ENCODE results near the gene CCDC157. TPM values are rescaled to one million over a fixed set of nuclear protein-coding genes. Genes with fewer than 3 reads are reported as not detected.
"Not testable (repeated sequence)": the region's sequence is repeated elsewhere in the genome, so short reads cannot be mapped to it uniquely, and the experiment has no call there.

CCDC157 gene
- total and polyA plus RNA-seq, 11 donors: 0.42 to 1.7 (median 1.1) TPM

DNA sequence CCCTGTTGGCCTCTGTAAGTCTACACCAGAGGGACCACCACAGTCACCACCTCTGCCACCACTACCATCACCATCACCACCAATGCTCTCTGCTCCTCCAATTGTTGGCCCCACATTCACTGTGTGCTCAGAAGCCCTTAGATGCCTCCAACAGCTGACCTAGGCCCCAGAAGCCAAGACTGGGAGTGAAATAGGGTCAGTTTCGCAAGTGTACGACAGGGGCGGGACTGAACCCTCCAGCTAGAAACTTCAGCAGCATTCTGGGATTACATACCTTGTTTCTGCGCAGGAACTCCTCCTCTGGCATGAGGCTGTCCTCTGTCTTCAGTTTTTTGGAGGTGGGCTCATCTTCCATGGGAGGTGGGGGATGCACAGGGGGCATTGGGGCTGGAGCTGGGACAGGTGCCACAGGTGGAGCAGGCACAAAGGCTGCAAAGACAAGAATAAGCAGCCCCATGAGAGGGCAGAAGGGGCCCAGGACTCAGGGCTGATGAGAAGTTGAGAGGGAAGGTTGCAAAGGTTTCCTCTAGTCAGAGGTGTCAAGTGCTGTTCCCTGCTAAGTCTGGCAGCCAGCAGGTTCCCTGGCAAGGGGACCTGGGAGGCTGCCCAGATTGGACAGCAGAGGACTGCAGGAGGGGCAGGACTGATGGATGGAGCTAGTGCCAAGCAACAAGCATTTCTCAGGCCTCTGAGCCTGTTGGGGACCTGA lies 19.9 kb upstream of the CCDC157 start:
- intact Hi-C loops (cut with DNase I): no loop called here
- 89 to 96% (median 94%) methylated on average over 4 of the region's 4 CpGs for WGBS, 4 donors
- DNase-seq: peak; percentile 67 to 86 (median 71)
- H3K36me3 ChIP-seq: peaks cover 9 to 100% (median 98%) of the 10 kb centered on the region in 9 donors
- no peaks in the 10 kb centered on the region for H3K27me3 ChIP-seq
- TF ChIP-seq CTCF (IDR thresholded peaks at IDR 0.05): no peak
- no peak for TF ChIP-seq POLR2A (IDR thresholded peaks at IDR 0.05)
- no peak overlapping the region for H3K4me3 ChIP-seq
- H3K27ac ChIP-seq: peak overlapping the region in 5 of 12 donors; percentile 29 to 73 (median 44)
- H3K4me1 ChIP-seq: peaks cover 0 to 47% (median 17%) of the 10 kb centered on the region in 12 donors
- ATAC-seq: peak; percentile 63 to 88 (median 84)
- H3K9me3 ChIP-seq: no peaks in the 10 kb centered on the region

GRCh38 chr22:30337461-30337778 lies 19.4 kb upstream of the CCDC157 start:
- no peak overlapping the region for H3K4me3 ChIP-seq
- DNase-seq (no peak), ATAC-seq (peak in 2 of 4 donors; percentile 9 to 33)
- TF ChIP-seq POLR2A (IDR thresholded peaks at IDR 0.05): no peak
- TF ChIP-seq CTCF (IDR thresholded peaks at IDR 0.05): no peak
- no peaks in the 10 kb centered on the region for H3K27me3 ChIP-seq
- H3K9me3 ChIP-seq: no peaks in the 10 kb centered on the region
- intact Hi-C loops (cut with DNase I): no loop called here
- peaks cover 0 to 52% (median 22%) of the 10 kb centered on the region in 12 donors for H3K4me1 ChIP-seq
- 59 to 73% (median 69%) methylated on average over 6 to 8 of the region's 8 CpGs for whole genome bisulfite sequencing, 4 donors
- H3K36me3 ChIP-seq: peaks cover 9 to 100% (median 100%) of the 10 kb centered on the region in 9 donors
- H3K27ac ChIP-seq: peak overlapping the region in 4 of 12 donors; percentile 8 to 43 (median 24)

DNA sequence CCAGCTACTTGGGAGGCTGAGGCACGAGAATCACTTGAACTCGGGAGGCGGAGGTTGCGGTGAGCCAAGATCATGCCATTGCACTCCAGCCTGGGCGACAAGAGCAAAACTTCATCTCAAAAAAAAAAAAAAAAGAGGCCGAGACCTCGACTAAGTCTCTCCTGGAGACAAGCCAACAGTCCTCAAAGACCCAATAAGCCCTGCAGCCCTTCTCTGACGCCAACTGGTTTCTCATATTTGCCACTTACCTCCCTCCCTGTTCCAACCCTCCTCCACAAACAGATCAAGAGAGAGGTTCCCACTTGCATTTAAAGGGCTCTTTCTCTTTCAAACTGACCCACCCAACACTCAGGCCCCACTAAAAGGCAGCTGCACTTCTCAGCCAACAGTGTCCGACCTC lies 18.5 kb upstream of the CCDC157 start:
- intact Hi-C loops (cut with DNase I); DNase-seq; H3K27me3 ChIP-seq; H3K9me3 ChIP-seq; H3K4me3 ChIP-seq; ATAC-seq: not testable (repeated sequence)
- Histone ChIP-seq H3K4me1 (peaks cover 0 to 53% (median 23%) of the 10 kb centered on the region in 12 donors), H3K36me3 (peaks cover 9 to 100% (median 100%) of the 10 kb centered on the region in 9 donors), H3K27ac (peak overlapping the region in 2 of 12 donors; percentile 19 to 29)
- WGBS, 4 donors: 79 to 84% (median 83%) methylated on average over 9 of the region's 9 CpGs

DNA sequence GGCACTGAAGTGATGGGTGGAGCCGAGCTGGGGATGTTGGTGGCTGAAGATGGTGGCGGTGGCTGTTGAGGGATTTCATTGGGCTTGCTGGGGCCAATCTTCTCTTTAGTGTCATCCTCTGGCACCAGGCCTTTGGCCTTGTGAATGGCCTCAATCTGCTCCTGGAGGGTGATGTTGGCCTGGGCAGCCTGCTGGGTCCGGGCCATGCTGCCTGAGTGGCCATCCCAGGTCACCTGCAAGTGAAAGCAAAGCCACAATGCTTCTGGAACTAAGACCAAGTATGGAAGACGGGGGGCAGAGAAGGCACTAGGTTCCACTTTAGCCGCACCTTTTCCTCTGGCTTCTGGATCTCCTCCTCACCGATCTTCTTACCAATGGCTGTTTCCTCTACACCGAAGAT lies 18.0 kb upstream of the CCDC157 start:
- 92 to 94% (median 93%) methylated on average over 7 of the region's 7 CpGs for WGBS, 4 donors
- DNase-seq (no peak), ATAC-seq (no peak)
- H3K4me3 ChIP-seq: no peak overlapping the region
- H3K27ac ChIP-seq: no peak overlapping the region
- intact Hi-C loops (cut with DNase I): no loop called here
- no peaks in the 10 kb centered on the region for H3K27me3 ChIP-seq
- peaks cover 9 to 100% (median 100%) of the 10 kb centered on the region in 9 donors for H3K36me3 ChIP-seq
- H3K4me1 ChIP-seq: peaks cover 0 to 53% (median 23%) of the 10 kb centered on the region in 12 donors
- TF ChIP-seq POLR2A (IDR thresholded peaks at IDR 0.05): no peak
- no peak for TF ChIP-seq CTCF (IDR thresholded peaks at IDR 0.05)
- no peaks in the 10 kb centered on the region for H3K9me3 ChIP-seq
